Mucosa of rectum (tissue), 2 donors: ENCODE data around the gene MAGI2.

Experiments
- H3K27ac ChIP-seq, 2 donors: one replicate each; pipeline ENCODE4 v1.7.0; 2013; ENCODE audit warnings: inconsistent platforms in 2 of 2, low read depth in 2 of 2, low read length in 2 of 2
- H3K27me3 ChIP-seq, 2 donors: one replicate each; pipeline ENCODE4 v1.7.0; 2013; ENCODE audit warnings: low read length in 2 of 2; ENCODE audit not compliant: control insufficient read depth in 2 of 2, insufficient read depth in 2 of 2
- H3K36me3 ChIP-seq, 2 donors: one replicate each; pipeline ENCODE4 v1.7.0; 2013; ENCODE audit warnings: low read length in 2 of 2; ENCODE audit not compliant: control insufficient read depth in 2 of 2, insufficient read depth in 2 of 2
- H3K4me1 ChIP-seq, 2 donors: one replicate each; pipeline ENCODE4 v1.7.0; 2013; ENCODE audit warnings: low read length in 2 of 2, mild to moderate bottlenecking in 1 of 2; ENCODE audit not compliant: control insufficient read depth in 2 of 2, insufficient read depth in 2 of 2
- H3K4me3 ChIP-seq, 2 donors: one replicate each; pipeline ENCODE4 v1.7.0; 2013; ENCODE audit warnings: low read length in 2 of 2
- H3K9ac ChIP-seq, 2 donors: one replicate each; pipeline ENCODE4 v1.7.0; 2013; ENCODE audit warnings: low read length in 2 of 2, low read depth in 1 of 2, mild to moderate bottlenecking in 1 of 2
- H3K9me3 ChIP-seq, 2 donors: one replicate each; pipeline ENCODE4 v1.7.0; 2013; ENCODE audit warnings: low read length in 2 of 2; ENCODE audit not compliant: control insufficient read depth in 2 of 2
- donor health status: healthy.
- donor health status: Normal muscosa, but diverticular disease.

Gene MAGI2

DNA sequence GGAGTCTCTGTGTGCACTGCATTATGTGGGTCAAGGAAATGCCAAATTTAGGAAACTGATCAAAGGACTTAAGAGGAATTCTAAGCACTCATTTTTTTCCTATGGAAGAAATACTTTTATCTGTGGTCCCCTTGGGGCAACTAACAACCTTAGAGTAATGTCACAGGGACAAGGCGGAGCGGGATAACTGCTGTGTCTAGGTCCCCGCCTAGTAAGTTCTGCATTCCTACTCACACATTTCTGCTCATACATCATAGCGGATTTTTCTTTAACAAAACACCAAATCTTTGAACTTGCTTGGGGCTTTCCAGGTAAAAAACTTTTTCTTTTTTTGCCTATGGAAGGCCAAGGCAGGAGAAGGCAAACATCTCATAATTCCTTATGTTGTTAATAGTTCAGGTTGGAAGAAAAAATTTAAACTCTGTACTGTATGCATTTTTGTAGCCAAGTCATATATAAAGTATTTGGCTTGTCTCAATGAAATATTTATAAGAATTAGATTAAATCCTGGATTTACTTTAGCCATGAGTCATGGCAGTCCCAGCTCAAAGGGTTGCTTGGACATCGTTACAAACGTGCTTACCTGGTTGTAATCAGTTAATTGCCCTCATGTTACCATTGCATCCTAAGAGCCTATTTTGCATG lies 1369.9 kb downstream of the MAGI2 start:
- Histone ChIP-seq H3K27ac (no peak overlapping the region), H3K27me3 (peaks cover 0 to 3% of the 10 kb centered on the region in 2 donors), H3K9me3 (no peaks in the 10 kb centered on the region), H3K4me3 (no peak overlapping the region), H3K9ac (no peak overlapping the region), H3K4me1 (no peaks in the 10 kb centered on the region), H3K36me3 (no peaks in the 10 kb centered on the region)

DNA sequence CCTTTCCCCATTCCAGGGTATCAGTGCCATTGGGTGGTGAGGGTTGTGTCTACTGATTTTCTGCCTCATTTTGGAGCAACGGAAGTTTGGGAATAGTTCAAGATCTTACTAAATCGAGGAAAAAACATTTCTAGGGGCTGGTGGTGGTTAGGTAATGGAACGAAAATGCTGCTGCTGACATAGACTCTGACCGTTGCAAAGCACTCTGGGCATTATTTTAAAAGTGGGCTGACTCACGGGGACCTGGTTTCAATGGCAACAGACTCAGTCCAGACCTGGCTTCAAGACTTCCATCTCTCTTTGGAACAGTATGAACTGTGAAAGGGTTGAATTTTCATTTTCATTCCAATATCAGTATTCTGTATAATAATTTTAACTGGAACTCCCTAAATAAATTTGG lies 1370.9 kb downstream of the MAGI2 start:
- H3K4me1 ChIP-seq = no peaks in the 10 kb centered on the region
- no peaks in the 10 kb centered on the region for H3K36me3 ChIP-seq
- H3K4me3 ChIP-seq = no peak overlapping the region
- H3K9me3 ChIP-seq = no peaks in the 10 kb centered on the region
- H3K27me3 ChIP-seq = peaks cover 0 to 3% of the 10 kb centered on the region in 2 donors
- no peak overlapping the region for H3K9ac ChIP-seq
- H3K27ac ChIP-seq = no peak overlapping the region

DNA sequence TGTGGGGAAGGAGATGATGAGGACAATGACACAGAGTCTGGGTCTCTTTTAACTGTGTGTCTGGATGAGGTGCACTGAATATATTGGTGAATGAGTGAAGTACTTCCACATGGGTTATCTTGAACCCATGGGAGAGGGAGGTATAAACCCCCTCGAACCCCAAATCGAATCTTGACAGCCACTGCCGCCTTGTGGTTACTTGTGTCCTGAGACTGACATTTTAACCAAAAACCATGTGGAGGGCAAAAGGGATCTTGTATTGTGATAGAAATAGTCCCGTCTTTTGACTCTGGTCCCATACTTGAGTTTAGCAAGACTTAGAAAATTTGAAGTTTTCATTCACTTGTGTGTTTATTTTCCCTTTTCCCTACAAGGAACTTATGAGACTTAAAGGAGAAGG lies 1371.6 kb downstream of the MAGI2 start:
- Histone ChIP-seq H3K36me3 (no peaks in the 10 kb centered on the region), H3K9ac (no peak overlapping the region), H3K4me3 (no peak overlapping the region), H3K9me3 (no peaks in the 10 kb centered on the region), H3K27me3 (peaks cover 0 to 3% of the 10 kb centered on the region in 2 donors), H3K27ac (no peak overlapping the region), H3K4me1 (no peaks in the 10 kb centered on the region)

DNA sequence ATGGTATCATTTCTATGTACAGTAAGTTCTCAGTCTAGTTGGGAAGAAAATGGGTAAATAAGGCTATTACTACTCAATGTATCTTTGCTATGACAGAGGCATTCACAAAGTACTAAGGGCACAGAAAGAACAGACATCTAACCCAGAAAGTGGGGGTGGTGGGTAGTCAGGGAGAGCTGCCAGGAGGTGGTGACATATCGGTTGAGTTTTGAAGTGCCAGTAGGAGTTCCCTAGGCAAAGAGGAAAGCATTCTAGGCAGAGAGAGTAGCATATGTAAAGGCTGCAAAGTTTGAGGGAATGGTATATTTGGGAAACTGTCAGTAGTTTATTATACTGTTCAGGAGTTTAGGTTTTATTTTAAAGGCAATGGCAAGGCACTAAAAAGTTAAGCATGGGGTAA lies 1372.1 kb downstream of the MAGI2 start:
- H3K27ac ChIP-seq = no peak overlapping the region
- H3K4me1 ChIP-seq = no peaks in the 10 kb centered on the region
- H3K4me3 ChIP-seq = no peak overlapping the region
- no peaks in the 10 kb centered on the region for H3K36me3 ChIP-seq
- H3K27me3 ChIP-seq = peaks cover 0 to 3% of the 10 kb centered on the region in 2 donors
- H3K9me3 ChIP-seq = no peaks in the 10 kb centered on the region
- no peak overlapping the region for H3K9ac ChIP-seq

DNA sequence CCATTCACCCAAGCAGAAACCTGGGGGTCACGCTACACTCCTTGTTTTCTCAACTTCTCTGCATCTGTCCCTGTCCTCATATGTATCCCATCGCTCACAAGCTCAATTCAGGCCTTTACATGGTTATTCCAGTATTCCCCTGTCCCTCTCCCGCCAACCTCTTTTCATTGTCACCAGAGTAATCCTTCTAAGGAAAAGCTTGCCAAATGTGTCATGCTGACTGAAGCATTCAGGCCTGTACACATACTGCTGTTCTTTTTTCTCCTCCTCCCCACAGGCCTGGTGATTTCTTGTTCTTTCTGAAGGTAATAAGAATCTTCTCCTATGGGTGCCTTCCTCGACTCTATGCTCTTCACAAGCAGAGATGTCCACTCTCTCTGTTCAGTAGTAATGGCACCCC lies 1372.7 kb downstream of the MAGI2 start:
- Histone ChIP-seq H3K4me3 (no peak overlapping the region), H3K36me3 (no peaks in the 10 kb centered on the region), H3K27ac (no peak overlapping the region), H3K27me3 (peaks cover 0 to 3% of the 10 kb centered on the region in 2 donors), H3K9me3 (no peaks in the 10 kb centered on the region), H3K4me1 (no peaks in the 10 kb centered on the region), H3K9ac (no peak overlapping the region)

DNA sequence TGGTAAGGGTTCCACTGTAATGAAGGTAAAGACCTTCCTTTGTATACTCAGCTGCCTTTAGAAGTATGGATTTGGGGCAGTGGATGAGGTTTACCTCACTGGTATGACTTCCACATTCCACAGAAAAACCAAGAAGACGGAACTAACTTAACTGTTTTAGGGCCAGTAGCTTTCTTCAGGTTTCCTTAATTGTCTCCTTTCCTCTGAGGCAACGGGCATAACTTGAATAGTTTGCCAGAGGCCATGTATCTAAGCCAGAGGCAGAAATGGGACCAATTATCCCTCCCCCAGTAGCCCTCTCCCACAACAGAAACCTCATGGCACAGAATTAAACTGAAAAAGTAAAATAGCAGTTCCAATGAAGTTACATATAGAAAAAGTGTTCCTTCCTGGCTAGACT lies 1373.2 kb downstream of the MAGI2 start:
- Histone ChIP-seq H3K4me3 (no peak overlapping the region), H3K27me3 (peaks cover 0 to 3% of the 10 kb centered on the region in 2 donors), H3K9ac (no peak overlapping the region), H3K9me3 (no peaks in the 10 kb centered on the region), H3K36me3 (no peaks in the 10 kb centered on the region), H3K4me1 (no peaks in the 10 kb centered on the region), H3K27ac (no peak overlapping the region)

DNA sequence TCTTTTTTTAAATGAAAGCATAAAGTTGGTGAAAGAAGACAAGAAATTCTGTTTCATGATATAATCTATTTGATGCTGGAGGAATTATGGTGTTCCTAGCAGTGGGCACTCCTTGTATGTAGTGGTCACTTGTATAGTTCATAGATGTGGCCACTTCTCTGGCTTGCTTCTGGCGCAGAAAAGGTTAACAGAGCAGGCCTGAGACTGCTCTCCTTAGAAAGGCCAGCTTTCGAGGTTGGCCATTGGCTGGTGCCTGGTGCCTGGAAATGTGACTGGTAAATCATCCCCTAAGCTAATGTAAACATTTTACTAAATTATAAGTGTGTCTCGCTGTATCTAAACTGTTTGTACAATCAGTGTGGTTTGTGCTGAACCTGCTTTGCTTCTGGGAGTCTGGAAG lies 1378.8 kb downstream of the MAGI2 start:
- H3K9ac ChIP-seq = no peak overlapping the region
- peaks cover 0 to 3% of the 10 kb centered on the region in 2 donors for H3K4me1 ChIP-seq
- no peak overlapping the region for H3K27ac ChIP-seq
- H3K4me3 ChIP-seq = no peak overlapping the region
- H3K36me3 ChIP-seq = no peaks in the 10 kb centered on the region
- H3K9me3 ChIP-seq = no peaks in the 10 kb centered on the region
- H3K27me3 ChIP-seq = peaks cover 0 to 2% of the 10 kb centered on the region in 2 donors

DNA sequence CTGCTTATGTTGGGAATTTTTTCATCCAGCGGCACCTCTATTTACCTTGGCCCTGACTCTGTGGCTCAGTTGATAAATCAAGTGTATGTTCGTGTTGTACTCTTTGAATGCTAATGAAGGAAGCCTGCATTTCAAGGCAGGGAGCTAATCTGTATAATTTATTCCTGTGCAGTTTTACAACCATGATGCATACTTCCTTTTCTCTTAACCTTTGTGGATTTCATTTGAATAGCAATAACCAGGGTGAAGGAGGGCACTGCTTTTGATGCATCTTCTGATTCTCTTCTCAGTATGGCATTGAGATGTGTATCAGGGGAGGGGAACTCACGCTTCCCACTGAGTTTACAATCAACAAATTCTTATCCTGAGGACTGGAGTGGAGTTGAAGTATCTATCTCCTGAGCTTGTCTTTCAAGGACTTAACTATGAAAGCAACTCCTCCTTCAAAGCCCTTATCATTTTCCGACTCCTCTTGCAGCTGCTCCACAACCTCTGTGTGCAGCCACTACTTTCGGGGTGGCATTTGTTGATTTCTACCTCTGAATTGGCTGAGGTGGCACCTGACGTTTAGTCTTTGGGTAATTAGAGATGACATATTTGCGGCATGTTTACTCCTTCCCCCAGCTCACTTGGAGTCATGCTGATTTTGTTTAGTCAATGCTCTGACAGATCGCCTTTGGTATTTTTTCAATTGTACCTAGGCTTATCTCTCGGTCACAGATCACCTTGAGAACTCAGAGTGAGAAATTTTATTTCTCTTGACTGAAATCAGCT lies 1379.7 kb downstream of the MAGI2 start:
- Histone ChIP-seq H3K36me3 (no peaks in the 10 kb centered on the region), H3K4me3 (no peak overlapping the region), H3K9ac (no peak overlapping the region), H3K9me3 (no peaks in the 10 kb centered on the region), H3K27ac (no peak overlapping the region), H3K27me3 (peaks cover 0 to 2% of the 10 kb centered on the region in 2 donors), H3K4me1 (peaks cover 0 to 3% of the 10 kb centered on the region in 2 donors)

DNA sequence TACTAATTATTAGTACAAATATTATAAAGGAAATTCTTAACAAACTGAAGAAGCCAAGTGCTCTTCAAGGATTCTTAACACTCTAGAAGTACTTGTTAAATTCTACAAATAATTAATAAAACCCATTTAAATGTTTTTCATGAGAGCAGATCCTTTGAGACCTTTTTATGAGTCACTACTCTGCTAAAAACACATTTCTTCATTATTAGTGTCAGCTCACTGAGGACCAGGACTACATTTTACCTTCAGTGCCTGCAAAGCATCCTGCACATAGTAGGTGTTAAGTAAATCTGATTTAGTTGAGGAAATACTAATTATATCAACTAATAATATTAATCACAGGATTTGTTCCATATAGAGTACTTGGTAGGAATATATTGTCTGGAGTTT lies 1381.3 kb downstream of the MAGI2 start:
- Histone ChIP-seq H3K9me3 (no peaks in the 10 kb centered on the region), H3K4me1 (peaks cover 0 to 3% of the 10 kb centered on the region in 2 donors), H3K4me3 (no peak overlapping the region), H3K27me3 (peaks cover 0 to 2% of the 10 kb centered on the region in 2 donors), H3K36me3 (no peaks in the 10 kb centered on the region), H3K27ac (no peak overlapping the region), H3K9ac (no peak overlapping the region)

DNA sequence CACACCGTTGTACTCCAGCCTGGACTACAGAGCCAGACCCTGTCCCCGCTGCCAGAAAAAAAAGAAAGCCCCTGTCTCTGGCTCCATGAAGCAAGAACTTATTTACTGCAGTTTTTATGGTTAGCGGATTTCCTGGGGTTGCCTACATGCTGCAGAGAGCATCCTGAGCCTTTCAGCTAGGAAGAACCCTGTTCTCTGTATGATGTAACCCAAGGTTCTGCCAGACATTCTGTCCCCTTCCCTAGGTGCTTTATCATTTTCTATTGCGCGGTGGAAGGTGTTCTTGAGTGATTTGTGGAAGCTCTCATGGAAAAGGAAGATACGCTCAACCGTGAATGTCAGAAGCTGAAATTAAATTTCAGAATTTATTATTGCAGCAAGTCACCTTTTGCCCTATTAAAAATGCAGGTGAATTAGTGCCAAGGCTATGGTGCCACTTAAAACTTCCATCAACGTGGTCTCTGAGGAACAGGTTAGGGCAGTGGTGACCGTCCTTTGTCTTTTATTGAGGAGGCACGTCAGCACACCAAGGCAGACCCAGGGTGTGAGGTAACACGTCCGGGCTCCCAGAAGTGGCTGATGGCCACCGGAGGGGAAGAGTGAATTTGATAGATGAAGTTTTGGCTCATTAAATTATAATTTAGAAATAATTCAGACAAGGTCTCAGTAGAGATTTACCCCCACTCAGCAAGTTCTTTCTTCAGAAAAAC lies 1381.8 kb downstream of the MAGI2 start:
- peaks cover 0 to 2% of the 10 kb centered on the region in 2 donors for H3K27me3 ChIP-seq
- no peaks in the 10 kb centered on the region for H3K36me3 ChIP-seq
- peaks cover 0 to 3% of the 10 kb centered on the region in 2 donors for H3K4me1 ChIP-seq
- no peak overlapping the region for H3K27ac ChIP-seq
- H3K9me3 ChIP-seq = no peaks in the 10 kb centered on the region
- no peak overlapping the region for H3K4me3 ChIP-seq
- no peak overlapping the region for H3K9ac ChIP-seq
